Nephron progenitor cell (in vitro differentiated cells): ENCODE data around the gene SFR1.

Experiments used
- DNase-seq: peaks from one replicate; pipeline ENCODE4 v3.0.0; 2021
- H3K27ac Mint-ChIP-seq: 2 replicates; pipeline ENCODE4 v1.8.0; 2021; ENCODE audit warnings: mild to moderate bottlenecking, moderate library complexity, mixed read lengths
- H3K27me3 Mint-ChIP-seq: 2 replicates; pipeline ENCODE4 v1.8.0; 2021; ENCODE audit warnings: mild to moderate bottlenecking, low read depth, mixed read lengths; ENCODE audit not compliant: poor library complexity
- H3K36me3 Mint-ChIP-seq: 2 replicates; pipeline ENCODE4 v1.8.0; 2021; ENCODE audit warnings: low read depth, mixed read lengths
- H3K4me1 Mint-ChIP-seq: 2 replicates; pipeline ENCODE4 v1.8.0; 2021; ENCODE audit warnings: mixed read lengths
- H3K4me3 Mint-ChIP-seq: 2 replicates; pipeline ENCODE4 v1.8.0; 2021; ENCODE audit warnings: mild to moderate bottlenecking, moderate library complexity, mixed read lengths
- H3K9me3 Mint-ChIP-seq: 2 replicates; pipeline ENCODE4 v1.8.0; 2021; ENCODE audit warnings: mild to moderate bottlenecking, moderate library complexity, mixed read lengths
- TF ChIP-seq, protein P1 (sequence below): fragments of 200-600 bp; sonication (generic); IDR thresholded peaks from 2 replicates; pipeline ENCODE4 v1.5.0; 2021; ENCODE audit warnings: antibody characterized with exemption

SFR1 gene

DNA sequence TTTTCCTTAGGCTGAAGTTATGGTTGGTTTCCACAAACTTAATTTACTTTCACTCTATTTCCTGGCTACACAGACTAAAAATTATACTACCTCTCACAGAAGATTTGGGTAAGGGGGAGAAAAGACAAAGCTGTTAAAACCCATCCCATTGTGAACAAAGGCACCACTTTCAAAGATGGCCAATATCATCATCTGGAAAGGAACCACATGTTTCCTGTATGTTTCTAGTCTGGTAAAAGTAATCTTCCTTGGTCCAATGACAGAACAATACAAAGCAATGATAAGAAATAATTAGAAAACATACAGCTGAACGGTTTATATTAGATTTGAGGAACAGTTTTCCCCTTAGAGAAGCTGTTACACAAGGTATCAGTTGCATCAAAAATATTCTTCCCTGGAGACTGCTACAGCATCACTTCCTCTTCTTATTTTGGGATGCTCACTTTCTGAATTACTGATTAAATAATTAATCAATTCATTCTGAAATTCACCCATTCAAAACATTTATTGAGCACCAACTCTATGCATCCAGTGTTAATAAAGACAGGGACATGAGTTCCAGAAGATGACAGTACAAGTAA is 8.5 kb upstream of the SFR1 start:
- peaks cover 18% of the 10 kb centered on the region for H3K4me1 Mint-ChIP-seq
- H3K27me3 Mint-ChIP-seq = peaks cover 3% of the 10 kb centered on the region
- DNase-seq = no peak
- no peaks in the 10 kb centered on the region for H3K9me3 Mint-ChIP-seq
- TF ChIP-seq, protein P1, sequence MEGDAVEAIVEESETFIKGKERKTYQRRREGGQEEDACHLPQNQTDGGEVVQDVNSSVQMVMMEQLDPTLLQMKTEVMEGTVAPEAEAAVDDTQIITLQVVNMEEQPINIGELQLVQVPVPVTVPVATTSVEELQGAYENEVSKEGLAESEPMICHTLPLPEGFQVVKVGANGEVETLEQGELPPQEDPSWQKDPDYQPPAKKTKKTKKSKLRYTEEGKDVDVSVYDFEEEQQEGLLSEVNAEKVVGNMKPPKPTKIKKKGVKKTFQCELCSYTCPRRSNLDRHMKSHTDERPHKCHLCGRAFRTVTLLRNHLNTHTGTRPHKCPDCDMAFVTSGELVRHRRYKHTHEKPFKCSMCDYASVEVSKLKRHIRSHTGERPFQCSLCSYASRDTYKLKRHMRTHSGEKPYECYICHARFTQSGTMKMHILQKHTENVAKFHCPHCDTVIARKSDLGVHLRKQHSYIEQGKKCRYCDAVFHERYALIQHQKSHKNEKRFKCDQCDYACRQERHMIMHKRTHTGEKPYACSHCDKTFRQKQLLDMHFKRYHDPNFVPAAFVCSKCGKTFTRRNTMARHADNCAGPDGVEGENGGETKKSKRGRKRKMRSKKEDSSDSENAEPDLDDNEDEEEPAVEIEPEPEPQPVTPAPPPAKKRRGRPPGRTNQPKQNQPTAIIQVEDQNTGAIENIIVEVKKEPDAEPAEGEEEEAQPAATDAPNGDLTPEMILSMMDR = no peak
- H3K4me3 Mint-ChIP-seq = no peak overlapping the region
- H3K27ac Mint-ChIP-seq = no peak overlapping the region
- H3K36me3 Mint-ChIP-seq = no peaks in the 10 kb centered on the region

DNA sequence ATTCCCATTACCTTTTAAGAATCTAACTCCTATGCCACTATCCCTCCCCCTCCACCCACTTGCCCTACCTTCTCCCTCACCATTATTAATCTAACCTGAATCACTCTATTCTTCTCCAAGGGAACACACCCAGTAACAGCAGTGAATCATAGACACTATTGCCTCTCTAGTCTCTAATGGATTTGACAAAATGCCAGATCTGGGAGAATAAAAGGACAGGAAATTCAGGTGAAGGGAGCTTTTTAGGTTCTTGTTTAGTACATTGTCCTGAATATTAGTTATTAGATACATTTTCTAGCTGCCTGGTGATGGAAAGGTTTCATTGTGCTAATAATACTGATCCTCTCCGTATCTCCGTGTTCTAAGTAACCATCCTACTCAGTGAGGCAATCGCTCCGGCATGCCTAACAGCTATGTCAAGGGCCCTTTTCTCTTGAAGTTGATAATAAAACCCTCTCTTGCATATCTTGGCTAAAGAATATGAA is 4.1 kb upstream of the SFR1 start:
- TF ChIP-seq, protein P1 = no peak
- Mint-ChIP-seq H3K4me3 (no peak overlapping the region), H3K36me3 (no peaks in the 10 kb centered on the region), H3K4me1 (peaks cover 45% of the 10 kb centered on the region), H3K27me3 (no peaks in the 10 kb centered on the region), H3K9me3 (no peaks in the 10 kb centered on the region), H3K27ac (no peak overlapping the region)
- DNase-seq = no peak

DNA sequence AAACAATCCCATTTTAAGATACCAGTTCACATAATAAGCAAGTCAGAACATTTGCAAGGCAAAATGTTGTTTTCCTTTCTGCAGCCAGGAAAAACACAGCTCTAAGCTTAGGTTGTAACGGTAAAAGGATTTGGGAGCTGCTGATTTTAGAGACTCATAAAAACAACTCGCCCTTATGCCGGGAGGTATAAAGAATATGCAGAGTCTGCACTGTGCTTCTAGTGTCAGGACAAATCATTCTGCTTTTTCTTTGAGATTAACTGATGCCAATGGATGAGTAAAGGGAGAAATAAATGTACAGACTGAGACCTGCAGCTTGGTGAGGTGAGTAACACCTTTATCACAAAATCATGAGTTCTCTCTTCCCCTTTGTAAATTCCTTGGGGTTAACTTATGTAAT is 2.0 kb upstream of the SFR1 start:
- Mint-ChIP-seq H3K27ac (peak overlapping the region; percentile 100), H3K9me3 (no peaks in the 10 kb centered on the region), H3K36me3 (peaks cover 5% of the 10 kb centered on the region), H3K4me1 (peaks cover 55% of the 10 kb centered on the region), H3K4me3 (peak overlapping the region; percentile 86), H3K27me3 (no peaks in the 10 kb centered on the region)
- DNase-seq = no peak
- TF ChIP-seq, protein P1 = no peak

DNA sequence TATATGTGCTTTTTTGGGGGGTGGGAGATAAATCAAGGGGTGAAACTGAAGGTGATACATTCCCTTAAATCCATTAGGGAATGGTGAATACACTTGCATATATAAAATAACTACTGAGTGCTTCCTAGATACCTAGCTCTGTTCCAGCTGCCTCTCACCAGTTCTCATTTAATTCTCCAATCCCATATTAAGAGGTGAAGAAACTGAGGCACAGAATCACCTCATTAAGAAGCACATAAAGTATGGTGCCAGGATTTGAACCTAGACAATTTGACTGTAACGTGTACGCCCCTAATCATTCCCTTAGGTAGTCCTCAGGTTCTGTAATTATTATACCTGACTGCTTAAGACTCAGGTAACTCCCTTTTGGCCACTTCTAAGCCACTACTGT is 1.5 kb upstream of the SFR1 start:
- Mint-ChIP-seq H3K27me3 (no peaks in the 10 kb centered on the region), H3K36me3 (peaks cover 10% of the 10 kb centered on the region), H3K27ac (peak overlapping the region; percentile 100), H3K9me3 (no peaks in the 10 kb centered on the region), H3K4me3 (peak overlapping the region; percentile 86), H3K4me1 (peaks cover 55% of the 10 kb centered on the region)
- DNase-seq = no peak
- TF ChIP-seq, protein P1 = no peak

DNA sequence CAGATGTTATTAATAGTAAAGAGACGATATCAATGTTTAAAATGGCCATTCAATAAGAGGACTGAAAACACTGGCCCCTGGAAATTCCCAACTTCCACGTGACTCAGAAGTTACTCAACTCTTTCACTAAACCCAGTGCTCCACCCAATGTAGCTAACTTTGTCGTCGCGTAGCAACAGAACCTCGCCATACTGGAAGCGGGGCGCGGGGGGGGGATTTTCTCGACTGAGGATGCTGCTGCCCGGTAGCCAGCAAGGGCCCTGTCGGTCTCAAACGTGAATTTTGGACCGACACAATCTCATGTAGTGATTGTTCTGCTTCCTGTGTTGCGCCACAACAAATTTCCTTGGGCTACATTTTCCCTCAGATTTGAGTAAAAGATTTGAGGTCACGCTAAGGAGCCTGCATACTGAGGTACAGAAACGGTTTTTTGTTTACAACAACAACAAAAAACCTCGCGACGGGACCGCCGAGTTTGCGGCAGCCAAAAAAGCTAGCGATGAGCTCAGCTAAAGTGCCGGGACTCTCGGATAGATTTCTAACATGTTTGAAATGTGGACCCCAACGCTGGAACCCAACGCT is 977 bp upstream of the SFR1 start:
- Mint-ChIP-seq H3K4me1 (peaks cover 55% of the 10 kb centered on the region), H3K36me3 (peaks cover 14% of the 10 kb centered on the region), H3K9me3 (no peaks in the 10 kb centered on the region), H3K4me3 (peak overlapping the region; percentile 86), H3K27ac (peak overlapping the region; percentile 100), H3K27me3 (no peaks in the 10 kb centered on the region)
- TF ChIP-seq, protein P1 = no peak
- DNase-seq = peak; percentile 78
